Ascending aorta (tissue), 2 donors: ENCODE results near the gene EPN2. TPM values are rescaled to one million over a fixed set of nuclear protein-coding genes. Genes with fewer than 3 reads are reported as not detected.
"Not testable (repeated sequence)": the region's sequence is repeated elsewhere in the genome, so short reads cannot be mapped to it uniquely, and the experiment has no call there.

Source experiments
- DNase-seq, 2 donors: peaks; one replicate each; pipeline ENCODE4 v3.0.0-alpha.2; 2019; ENCODE audit warnings: low spot score in 2 of 2
- H3K27ac ChIP-seq, 2 donors: fragments of 200-600 bp; sonication (generic); one replicate each; pipeline ENCODE4 v1.5.1; 2016 to 2017; ENCODE audit warnings: mild to moderate bottlenecking in 1 of 2
- H3K27me3 ChIP-seq: fragments of 200-600 bp; sonication (generic); one replicate; pipeline ENCODE4 v1.5.1; 2017
- H3K36me3 ChIP-seq, 2 donors: fragments of 200-600 bp; sonication (generic); one replicate each; pipeline ENCODE4 v1.5.1; 2016
- H3K4me1 ChIP-seq, 2 donors: fragments of 200-600 bp; sonication (generic); one replicate each; pipeline ENCODE4 v1.5.1; 2016 to 2017; ENCODE audit warnings: mild to moderate bottlenecking in 1 of 2
- H3K4me3 ChIP-seq, 2 donors: fragments of 200-600 bp; sonication (generic); one replicate each; pipeline ENCODE4 v1.5.1; 2016 to 2017; ENCODE audit warnings: mild to moderate bottlenecking in 1 of 2
- H3K9me3 ChIP-seq, 2 donors: fragments of 200-600 bp; sonication (generic); one replicate each; pipeline ENCODE4 v1.5.1; 2016
- intact Hi-C: fragments of 100-400 bp; cut with DNase I; formaldehyde crosslinking; loops from one replicate; pipeline ENCODE4 v1.15.1; 2023
- total RNA-seq: library from RNA; depleted of rRNA; stranded (reverse); fragments of >200 nt; gene quantifications from one replicate; pipeline ENCODE4 v1.1.0, GENCODE V29; 2016
- TF ChIP-seq, protein P1 (sequence below), 3 experiments: fragments of 200-600 bp in 2 of 3; fragments of 450-650 bp in 1 of 3; sonication (generic) in 2 of 3; IDR thresholded peaks; one replicate each; pipeline ENCODE4 v1.5.1; 2016 to 2019; ENCODE audit warnings: antibody characterized with exemption in 3 of 3, mild to moderate bottlenecking in 1 of 3, moderate library complexity in 1 of 3

EPN2 gene
- total RNA-seq, 1 donor from 2014 or later, result 51.0 TPM

DNA sequence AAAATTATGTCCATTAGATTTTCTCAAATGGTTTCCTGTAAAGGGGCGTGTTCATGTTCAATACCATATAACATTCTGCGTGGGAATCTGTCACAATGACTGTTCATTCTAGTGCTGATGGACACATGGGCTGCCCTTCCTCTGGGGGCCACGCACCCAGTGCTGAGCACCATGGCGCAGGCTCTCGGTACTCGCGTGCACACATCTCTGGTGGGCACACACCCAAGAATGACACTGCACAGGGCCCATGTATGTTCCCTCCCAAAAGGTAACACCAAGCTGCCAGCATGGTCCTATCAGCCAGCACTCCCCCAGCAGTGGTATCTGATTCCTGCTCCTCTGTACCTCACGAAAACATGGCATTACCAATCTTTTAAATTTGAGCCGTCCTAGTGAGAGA is 111.6 kb downstream of the EPN2 start:
- DNase-seq, result peak in 1 of 2 donors; percentile 2
- Histone ChIP-seq H3K4me1 (peaks cover 18 to 23% of the 10 kb centered on the region in 2 donors), H3K4me3 (no peak overlapping the region), H3K27me3 (no peaks in the 10 kb centered on the region), H3K27ac (no peak overlapping the region), H3K36me3 (no peaks in the 10 kb centered on the region), H3K9me3 (no peaks in the 10 kb centered on the region)
- intact Hi-C loops, result no loop called here
- TF ChIP-seq, protein P1, sequence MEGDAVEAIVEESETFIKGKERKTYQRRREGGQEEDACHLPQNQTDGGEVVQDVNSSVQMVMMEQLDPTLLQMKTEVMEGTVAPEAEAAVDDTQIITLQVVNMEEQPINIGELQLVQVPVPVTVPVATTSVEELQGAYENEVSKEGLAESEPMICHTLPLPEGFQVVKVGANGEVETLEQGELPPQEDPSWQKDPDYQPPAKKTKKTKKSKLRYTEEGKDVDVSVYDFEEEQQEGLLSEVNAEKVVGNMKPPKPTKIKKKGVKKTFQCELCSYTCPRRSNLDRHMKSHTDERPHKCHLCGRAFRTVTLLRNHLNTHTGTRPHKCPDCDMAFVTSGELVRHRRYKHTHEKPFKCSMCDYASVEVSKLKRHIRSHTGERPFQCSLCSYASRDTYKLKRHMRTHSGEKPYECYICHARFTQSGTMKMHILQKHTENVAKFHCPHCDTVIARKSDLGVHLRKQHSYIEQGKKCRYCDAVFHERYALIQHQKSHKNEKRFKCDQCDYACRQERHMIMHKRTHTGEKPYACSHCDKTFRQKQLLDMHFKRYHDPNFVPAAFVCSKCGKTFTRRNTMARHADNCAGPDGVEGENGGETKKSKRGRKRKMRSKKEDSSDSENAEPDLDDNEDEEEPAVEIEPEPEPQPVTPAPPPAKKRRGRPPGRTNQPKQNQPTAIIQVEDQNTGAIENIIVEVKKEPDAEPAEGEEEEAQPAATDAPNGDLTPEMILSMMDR (IDR thresholded peaks at IDR 0.05), result no peak

DNA sequence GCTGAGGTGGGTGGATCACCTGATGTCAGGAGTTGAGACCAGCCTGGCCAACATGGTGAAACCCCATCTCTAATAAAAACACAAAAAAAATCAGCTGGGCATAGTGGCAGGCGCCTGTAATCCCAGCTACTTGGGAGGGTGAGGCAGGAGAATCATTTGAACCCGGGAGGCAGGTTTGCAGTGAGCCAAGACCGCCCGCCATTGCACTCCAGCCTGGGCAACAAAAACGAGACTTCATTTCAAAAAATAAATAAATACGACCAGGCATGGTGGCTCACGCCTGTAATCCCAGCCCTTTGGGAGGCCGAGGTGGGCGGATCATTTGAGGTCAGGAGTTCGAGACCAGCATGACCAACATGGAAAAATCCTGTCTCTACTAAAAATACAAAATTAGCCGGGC is 116.2 kb downstream of the EPN2 start:
- H3K36me3 ChIP-seq, intact Hi-C loops, DNase-seq: not testable (repeated sequence)

DNA sequence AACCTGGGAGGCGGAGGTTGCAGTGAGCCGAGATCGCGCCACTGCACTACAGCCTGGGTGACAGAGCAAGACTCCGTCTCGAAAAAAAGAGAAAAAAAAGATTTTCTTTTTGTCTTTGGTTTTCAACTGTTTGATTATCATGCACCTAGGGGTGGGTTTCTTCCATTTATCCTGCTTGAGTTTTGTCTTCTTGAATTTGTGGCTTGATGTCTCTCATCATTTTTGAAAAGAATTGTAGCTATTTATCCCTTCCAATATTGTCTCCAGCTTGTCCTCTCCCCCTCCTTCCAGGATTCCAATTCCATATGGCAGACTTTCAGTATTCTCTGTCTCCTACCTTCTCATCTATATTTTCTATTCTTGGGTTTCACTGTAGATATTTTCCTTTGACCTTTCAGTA is 117.6 kb downstream of the EPN2 start:
- no peak for DNase-seq
- H3K27ac ChIP-seq, result no peak overlapping the region
- H3K36me3 ChIP-seq, result no peaks in the 10 kb centered on the region
- H3K27me3 ChIP-seq, result no peaks in the 10 kb centered on the region
- no peaks in the 10 kb centered on the region for H3K4me1 ChIP-seq
- intact Hi-C loops, result no loop called here
- H3K9me3 ChIP-seq, result no peaks in the 10 kb centered on the region
- no peak overlapping the region for H3K4me3 ChIP-seq
- TF ChIP-seq, protein P1 (IDR thresholded peaks at IDR 0.05), result no peak

More for the DNA sequence above, 116.2 kb downstream of the EPN2 start:
- H3K27ac ChIP-seq, H3K4me1 ChIP-seq, H3K4me3 ChIP-seq, H3K9me3 ChIP-seq, H3K27me3 ChIP-seq: not testable (repeated sequence)

DNA sequence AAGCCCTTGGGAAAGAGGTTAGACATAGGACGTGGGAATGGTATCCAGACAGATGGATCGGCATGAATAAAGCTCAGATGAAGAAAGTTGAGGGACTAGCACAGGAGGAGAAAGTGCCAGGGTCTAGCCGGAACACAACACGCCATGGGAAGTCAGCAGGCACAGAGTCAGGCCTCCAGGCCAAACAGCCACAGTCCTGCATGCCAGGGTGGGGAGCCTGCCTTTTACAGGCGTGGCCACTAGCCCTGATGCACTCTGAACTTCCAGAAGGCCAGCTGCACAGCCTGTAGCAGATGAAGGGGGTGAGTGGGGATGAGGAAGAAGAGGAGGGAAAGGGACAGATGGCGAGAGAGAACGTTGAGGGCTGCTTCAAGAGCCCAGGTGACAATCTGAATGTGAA is 120.2 kb downstream of the EPN2 start:
- H3K27me3 ChIP-seq, result no peaks in the 10 kb centered on the region
- no peaks in the 10 kb centered on the region for H3K4me1 ChIP-seq
- no peaks in the 10 kb centered on the region for H3K9me3 ChIP-seq
- no peaks in the 10 kb centered on the region for H3K36me3 ChIP-seq
- intact Hi-C loops, result no loop called here
- TF ChIP-seq, protein P1 (IDR thresholded peaks at IDR 0.05), result no peak
- H3K4me3 ChIP-seq, result no peak overlapping the region
- no peak for DNase-seq
- H3K27ac ChIP-seq, result no peak overlapping the region

DNA sequence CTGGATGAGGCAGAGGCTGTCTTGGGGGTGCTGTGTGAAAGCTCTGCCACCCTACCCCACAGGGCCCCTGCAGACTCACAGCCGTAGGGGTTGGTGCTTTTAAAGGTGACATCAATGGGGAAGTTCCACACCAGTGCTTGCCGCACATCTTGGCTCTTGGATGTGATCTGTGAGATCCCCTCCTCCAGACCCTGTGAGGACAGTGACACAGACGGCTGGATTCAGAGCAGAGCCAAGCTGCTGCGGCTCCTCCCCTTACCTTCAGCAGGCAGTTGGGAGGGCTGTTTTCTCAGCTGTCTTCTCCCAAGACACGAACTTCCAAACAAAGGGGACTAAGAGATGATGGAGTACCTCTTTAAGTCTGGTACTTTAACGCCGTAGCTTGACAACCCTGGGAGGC is 120.6 kb downstream of the EPN2 start:
- no peak for DNase-seq
- Histone ChIP-seq H3K9me3 (no peaks in the 10 kb centered on the region), H3K4me1 (no peaks in the 10 kb centered on the region), H3K27me3 (no peaks in the 10 kb centered on the region), H3K36me3 (no peaks in the 10 kb centered on the region), H3K4me3 (no peak overlapping the region), H3K27ac (no peak overlapping the region)
- intact Hi-C loops, result no loop called here
- TF ChIP-seq, protein P1 (IDR thresholded peaks at IDR 0.05), result no peak

DNA sequence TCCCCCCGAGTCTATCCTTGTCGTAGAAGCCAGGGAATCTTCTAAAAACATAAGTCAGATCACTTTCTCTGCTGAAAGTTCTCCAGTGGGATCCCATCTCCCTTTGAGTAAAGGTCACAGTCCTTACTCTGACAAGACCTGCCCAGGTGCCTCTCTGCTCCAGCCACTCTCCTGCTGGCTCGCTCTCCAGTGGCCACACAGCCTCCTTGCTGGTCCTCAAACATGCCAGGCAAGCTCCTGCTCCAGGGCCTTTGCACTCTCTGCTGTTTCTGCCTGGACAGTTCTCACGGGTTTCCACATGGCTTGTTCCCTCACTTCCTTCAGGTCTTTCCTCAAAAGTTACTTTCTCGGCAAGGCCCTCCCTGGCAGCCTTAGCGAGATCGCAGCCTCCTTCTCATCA is 122.0 kb downstream of the EPN2 start:
- no peak overlapping the region for H3K27ac ChIP-seq
- TF ChIP-seq, protein P1 (IDR thresholded peaks at IDR 0.05), result no peak
- no peaks in the 10 kb centered on the region for H3K4me1 ChIP-seq
- H3K9me3 ChIP-seq, result no peaks in the 10 kb centered on the region
- H3K27me3 ChIP-seq, result no peaks in the 10 kb centered on the region
- no peak overlapping the region for H3K4me3 ChIP-seq
- no peaks in the 10 kb centered on the region for H3K36me3 ChIP-seq
- no peak for DNase-seq
- intact Hi-C loops, result no loop called here
